ENCODE results near the gene PDIK1L.
"Not testable (repeated sequence)": the region's sequence is repeated elsewhere in the genome, so short reads cannot be mapped to it uniquely, and the experiment has no call there.

PDIK1L gene

DNA sequence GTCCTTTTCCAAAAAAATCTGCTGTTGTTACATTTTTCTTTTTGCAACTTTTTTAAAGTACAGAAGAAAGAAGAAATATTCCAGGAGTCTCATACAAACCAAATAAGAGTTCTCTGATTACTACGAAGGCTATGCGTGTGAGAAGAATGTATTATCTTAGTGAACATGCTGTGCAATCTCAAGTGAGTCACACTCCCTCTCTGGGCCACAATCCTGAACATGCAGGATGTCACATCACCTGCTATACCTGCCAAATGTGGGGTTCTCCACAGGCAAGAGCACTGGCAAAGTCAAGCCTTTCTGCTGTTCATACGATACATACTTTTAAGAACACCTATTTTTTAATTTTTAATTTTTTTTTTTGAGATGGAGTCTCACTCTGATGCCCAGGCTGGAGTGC, 22.5 kb upstream of the PDIK1L start:
- DNase-seq (ENCODE audit: insufficient read length, low spot score) (no peak), FAIRE-seq (no peak)

DNA sequence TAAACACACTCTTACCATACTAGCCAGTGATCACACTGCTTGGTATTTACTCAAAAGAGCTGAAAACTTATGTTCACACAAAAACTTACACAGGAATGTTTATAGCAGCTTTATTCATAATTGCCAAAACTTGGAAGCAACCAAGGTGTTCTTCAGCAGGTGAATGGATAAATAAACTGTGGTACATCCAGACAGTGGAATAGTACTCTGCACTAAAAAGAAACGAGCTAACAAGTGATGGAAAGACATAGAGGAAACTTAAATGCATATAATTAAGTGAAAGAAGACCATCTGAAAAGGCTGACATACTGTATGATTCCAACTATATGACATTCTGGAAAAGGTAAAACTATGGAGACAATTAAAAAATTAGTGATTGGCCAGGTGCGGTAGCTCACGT, 20.7 kb upstream of the PDIK1L start:
- FAIRE-seq (no peak), DNase-seq (ENCODE audit: insufficient read length, low spot score) (no peak)

GRCh38 chr1:26092422-26092821, 19.2 kb upstream of the PDIK1L start:
- DNase-seq (ENCODE audit: insufficient read length, low spot score) (no peak), FAIRE-seq (no peak)

- FAIRE-seq; DNase-seq (ENCODE audit: insufficient read length, low spot score): not testable (repeated sequence)
Measured at GRCh38 chr1:26093569-26093968, 18.1 kb upstream of the PDIK1L start.

- FAIRE-seq (no peak), DNase-seq (ENCODE audit: insufficient read length, low spot score) (no peak)
Measured at GRCh38 chr1:26094076-26094669, 17.5 kb upstream of the PDIK1L start.

DNA sequence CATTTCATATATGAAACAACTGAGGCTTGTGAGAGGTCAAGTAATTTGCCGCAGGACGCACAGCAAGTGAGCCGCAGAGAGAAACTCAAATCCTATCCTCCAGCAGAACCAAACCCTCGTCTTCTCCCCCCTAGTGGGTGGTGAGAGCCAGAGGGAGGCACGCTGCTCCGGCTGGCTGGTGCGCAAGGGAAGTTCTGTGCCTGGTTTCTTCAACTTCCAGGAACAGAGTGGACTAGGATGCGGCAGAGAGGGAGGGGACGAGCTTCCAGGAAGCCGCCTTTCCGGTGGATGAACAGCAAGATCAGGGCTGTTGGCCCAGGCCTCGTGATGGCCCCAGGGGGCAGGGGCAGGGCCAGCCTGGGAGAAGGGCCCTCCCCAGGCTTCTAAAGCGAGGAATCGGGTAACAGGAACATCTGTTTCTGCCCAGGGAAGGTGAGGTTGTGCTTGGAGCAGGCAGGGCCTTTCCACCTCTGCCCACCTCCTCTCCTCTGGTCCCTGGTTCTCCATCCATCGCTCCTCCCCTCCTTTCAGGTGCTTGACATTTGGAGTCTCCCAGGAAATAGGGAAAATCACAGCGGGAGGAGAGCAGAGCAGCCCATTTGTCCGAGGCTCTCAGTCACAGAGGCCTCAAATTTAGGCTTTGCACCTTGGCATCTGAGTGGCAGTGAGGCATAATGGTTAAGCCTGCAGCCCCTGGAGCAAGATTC, 16.8 kb upstream of the PDIK1L start:
- DNase-seq (ENCODE audit: insufficient read length, low spot score) (no peak), FAIRE-seq (no peak)

DNA sequence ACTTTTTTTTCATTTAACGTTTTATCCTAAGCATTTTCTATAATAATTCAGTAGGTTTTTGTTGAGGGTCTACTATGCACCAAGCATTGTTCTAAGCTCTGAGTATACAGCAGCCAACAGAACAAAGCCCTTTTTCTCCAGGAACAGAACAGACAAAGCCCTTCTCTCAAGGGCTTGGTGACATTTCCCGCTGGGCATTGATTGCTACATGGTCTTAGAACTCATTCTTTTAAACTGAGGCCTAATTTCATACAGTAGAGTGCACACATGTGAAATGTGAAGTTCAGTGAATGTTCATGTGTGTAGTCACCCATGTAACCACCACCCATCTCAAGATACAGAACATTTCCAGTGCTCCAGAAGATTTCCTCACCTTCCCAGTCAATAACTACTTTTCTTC, 15.2 kb upstream of the PDIK1L start:
- no peak for DNase-seq (ENCODE audit: insufficient read length, low spot score)
- no peak for FAIRE-seq

DNA sequence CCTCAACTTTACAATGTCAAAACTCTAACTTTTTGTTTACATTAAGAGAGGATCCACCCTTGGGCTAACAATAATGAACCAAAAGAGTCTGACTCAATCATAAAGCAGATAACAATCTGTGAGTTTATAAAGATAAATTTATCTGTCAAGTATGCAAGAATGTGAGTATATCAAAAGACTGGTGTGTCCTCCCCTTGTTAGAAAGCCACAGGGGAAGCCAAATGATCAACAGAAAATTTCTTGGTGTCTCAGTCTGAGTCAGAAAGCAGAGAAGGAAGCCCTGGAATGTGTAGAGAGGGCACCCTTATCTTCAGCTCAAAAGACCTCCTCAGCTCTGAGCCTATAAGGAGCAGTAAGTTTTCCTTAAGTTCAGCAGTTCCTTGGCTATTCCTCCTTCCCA, 13.9 kb upstream of the PDIK1L start:
- DNase-seq (ENCODE audit: insufficient read length, low spot score): no peak
- no peak for FAIRE-seq

DNA sequence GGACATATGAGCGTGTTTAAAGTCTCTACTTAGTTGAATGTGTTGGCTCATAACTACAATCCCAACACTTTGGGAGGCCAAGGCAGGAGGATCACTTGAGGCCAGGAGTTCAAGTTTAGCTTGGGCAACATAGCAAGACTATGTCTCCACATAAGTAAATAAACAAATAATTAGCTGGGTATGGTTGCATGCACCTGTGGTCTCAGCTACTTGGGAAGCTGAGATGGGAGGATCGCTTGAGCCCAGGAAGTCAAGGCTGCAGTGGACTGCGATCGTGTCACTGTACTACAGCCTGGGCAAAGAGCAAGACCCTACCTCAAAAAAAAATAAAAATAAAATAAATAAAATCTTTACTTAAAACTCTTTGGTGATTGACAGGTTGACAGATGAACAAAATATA, 13.0 kb upstream of the PDIK1L start:
- DNase-seq (ENCODE audit: insufficient read length, low spot score) (no peak), FAIRE-seq (no peak)

DNA sequence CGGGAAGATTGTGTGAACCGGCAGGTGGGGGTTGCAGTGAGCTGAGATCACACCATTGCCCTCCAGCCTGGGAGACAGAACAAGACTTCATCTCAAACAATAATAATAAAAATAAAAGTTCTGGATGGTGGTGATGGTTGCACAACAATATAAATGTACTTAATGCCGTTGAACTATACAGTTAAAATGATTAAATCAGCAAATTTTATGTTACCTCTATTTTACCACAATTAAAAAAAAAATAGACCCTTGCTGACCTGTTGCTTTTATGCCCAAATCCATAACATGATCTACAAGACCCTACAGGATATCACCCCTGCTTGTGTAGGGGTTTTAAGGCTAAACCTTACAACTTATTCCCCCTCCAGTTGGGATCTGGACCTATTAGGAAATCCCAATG, 11.8 kb upstream of the PDIK1L start:
- DNase-seq (ENCODE audit: insufficient read length, low spot score) (no peak), FAIRE-seq (no peak)

DNA sequence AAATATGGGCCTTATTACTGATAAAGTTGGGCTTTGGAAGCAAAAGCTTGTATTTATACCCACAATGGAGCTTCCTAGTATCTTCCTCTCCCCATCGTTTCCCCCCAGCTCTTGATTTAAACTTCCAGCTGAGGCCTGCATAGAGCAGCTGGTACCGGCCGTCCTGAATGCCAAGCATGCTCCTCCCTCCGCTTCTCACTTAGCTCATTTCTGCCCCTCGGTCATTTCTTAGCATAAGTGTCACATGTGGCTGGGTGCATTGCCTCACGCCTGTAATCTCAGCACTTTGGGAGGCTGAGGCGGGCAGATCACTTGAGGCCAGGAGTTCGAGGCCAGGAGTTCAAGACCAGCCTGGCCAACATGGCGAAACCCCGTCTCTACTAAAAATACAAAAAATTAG, 11.4 kb upstream of the PDIK1L start:
- not testable (repeated sequence) for DNase-seq (ENCODE audit: insufficient read length, low spot score); FAIRE-seq

GRCh38 chr1:26102119-26102518, 9.5 kb upstream of the PDIK1L start:
- FAIRE-seq (no peak), DNase-seq (ENCODE audit: insufficient read length, low spot score) (no peak)

DNA sequence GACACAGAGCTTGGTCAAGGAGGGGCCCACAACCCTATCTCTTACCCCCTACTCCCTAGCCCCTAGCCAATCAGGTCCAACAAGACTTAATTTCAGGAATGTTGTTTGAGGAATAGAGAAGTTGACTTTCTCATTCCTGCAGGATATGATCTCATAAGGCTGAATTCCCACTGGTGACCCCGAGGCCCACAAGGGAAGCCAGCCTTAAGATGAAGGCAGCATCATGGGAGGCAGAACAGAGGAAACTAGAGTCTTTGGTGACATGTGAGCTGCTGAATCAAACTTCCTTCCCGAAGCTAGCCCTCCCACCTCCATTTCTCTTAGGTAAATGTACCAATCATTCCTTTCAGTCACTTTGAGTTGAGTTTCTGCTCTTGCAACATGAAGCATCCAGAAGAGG, 9.1 kb upstream of the PDIK1L start:
- DNase-seq (ENCODE audit: insufficient read length, low spot score): no peak
- no peak for FAIRE-seq

DNA sequence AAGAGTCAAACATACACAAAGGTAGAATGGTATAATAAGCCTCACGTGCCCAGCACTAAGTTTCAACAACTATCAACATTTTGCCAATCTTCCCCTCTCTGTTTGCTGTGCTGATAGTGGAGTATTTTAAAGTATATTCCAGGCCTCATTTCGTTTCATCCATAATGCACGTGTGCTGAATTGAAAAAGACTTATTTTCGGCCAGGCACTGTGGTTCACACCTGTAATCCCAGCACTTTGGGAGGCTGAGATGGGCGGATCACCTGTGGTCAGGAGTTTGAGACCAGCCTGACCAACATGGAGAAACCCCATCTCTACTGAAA, 6.4 kb upstream of the PDIK1L start:
- not testable (repeated sequence) for FAIRE-seq; DNase-seq (ENCODE audit: insufficient read length, low spot score)

DNA sequence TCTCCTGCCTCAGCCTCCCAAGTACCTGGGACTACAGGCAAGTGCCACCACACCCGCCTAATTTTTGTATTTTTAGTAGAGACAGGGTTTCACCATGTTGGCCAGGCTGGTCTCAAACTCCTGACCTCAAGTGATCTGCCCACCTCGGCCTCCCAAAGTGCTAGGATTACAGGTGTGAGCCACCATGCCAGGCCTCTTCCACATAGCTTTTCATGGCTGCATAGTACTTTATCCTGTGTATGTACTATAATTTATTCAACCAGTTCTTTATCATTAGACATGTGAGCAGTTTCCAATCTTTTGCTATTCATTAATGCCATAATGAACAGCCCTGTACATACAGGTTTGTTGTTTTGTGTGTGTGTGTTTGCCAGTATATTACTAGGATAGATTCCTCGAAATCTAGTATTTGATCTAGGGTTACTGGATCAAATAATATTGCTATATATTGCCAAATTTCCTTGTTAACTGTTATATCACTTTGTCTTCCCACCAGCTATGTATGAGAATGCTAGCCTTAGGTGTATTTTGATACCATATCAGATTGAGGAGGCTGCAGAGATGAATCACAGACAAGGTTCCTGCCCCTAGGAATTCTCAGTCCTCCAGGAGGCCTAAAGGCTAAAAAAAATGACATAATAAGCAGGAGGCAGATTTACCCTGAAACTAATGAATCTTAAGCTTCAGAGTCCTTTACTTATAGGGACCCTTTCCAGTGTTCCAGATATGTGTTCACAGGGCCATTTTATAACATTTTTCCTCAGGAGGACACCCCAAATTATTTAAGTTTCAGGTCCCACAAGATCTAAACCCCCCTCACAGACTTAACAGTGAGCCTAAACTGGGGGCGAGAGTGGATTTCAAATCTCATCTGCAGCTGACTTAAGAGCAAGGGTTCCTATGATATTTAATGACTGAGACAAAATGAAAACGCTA, 2.1 kb upstream of the PDIK1L start:
- FAIRE-seq (no peak), DNase-seq (ENCODE audit: insufficient read length, low spot score) (no peak)

DNA sequence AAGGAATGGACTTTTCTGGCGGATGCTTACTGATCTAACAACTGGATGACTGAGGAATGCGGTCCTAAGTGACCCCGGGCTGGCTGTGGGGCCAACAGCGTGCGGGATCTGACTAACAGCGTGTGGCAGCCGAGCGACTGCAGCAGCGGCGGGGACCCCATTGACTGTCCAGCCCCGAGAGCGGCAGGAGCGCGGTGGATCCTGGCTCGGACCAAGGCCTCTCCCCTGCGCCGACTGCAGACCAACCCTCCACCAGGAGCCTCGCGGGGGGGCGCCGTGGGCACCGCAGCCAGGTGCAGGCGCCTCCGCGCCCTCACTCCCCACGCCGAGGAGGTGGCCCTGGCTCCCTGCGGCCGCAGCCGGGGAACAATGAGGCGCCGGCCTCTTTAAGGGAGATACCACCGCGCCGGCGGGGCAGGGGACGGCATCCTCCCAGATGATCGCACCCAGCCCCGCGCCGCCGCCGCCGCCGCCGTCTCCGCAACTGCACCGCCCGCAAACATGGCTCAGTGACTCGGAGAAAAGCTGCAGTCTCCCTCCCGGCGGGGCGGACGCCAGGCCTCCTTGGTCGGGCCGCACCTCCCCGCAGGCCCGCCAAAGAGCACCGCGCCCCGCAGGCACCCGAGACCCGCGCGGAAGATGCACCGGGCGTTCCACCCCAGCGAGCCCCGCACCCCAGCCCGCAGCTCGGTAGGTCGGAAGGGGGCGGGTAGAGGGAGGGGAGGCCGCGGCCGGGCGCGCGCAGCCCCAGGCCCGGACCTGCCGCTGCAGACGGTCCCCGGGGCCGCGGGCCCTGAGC, 694 bp upstream of the PDIK1L start:
- DNase-seq (ENCODE audit: insufficient read length, low spot score) (no peak), FAIRE-seq (no peak)

DNA sequence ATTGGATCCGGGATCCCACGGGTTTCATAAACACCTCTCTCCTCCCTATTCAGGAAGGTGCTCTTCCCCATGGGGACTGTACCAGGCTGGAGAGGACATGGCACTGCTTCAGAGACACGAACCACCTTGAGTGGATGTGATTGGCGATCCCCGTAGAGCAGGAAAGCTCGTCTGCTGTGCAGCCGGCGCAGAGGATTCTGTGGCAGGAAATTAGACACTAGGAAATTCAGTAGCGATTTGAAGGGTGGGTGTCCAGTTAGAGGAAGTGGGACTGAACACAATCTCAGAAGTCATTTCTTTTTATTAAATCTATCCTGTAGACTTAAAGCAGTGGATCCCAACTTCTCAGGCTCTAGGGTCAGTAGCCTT, 767 bp downstream of the PDIK1L start:
- DNase-seq (ENCODE audit: insufficient read length, low spot score) (no peak), FAIRE-seq (no peak)

DNA sequence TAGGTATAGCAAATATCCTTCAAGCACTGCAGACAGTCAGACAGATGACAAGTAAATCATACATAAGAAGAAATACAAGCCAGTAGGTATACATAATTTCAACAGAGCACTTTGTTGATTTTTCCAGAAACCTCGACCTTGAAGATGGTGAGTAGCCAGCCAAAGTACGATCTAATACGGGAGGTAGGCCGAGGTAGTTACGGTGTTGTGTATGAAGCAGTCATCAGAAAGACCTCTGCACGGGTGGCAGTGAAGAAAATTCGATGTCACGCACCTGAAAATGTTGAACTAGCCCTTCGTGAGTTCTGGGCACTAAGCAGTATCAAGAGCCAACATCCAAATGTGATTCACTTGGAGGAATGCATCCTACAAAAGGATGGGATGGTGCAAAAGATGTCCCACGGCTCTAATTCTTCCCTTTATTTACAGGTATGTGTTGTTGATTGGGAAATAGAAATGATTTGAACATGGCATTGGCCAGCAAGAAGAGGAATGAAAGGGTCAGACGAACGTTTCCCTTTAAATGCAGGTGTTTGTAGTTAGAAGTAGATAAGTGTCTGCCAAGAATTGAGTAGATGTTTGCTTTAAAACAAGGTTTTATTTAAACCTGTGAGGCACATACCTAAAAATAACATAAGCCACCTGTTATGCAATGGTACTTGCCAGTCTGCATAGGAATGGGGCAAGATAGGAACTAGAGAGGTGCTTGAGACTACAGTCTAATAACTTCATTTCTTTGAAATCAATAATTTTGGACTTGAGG, 2.7 kb downstream of the PDIK1L start:
- DNase-seq (ENCODE audit: insufficient read length, low spot score) (no peak), FAIRE-seq (no peak)

DNA sequence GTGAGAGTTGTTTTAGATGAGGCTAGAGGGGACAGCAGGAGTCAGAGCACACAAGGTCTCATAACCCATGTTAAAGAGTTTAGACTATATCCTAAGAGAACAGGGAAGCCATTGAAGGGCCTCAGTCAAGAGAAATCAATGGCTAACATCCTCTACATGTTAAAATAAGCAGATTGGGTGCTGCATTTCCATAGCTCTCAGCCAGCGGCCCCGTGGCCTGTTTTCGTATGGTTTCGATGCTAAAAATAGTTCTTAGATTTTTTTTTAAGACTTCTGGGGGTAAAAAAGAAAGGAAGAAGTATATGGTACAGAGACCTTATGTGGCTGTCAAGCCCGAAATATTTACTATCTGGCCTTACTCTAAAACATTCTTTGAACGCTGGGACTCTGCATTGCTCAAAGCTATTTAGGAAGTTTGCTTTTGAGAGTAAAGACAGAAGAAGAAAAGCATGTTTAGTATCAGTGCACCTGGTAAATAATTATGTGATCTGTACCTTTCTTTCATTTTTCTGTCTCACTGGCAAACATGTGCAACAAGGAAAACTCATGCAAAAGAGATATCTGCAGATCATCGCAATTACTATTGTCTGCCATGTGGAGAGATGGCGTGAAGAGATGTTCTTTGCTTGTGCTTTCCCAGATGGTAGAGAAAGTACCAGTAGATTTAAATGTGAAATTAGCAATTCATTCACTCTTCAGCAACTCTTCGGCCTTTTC, 8.4 kb downstream of the PDIK1L start:
- no peak for FAIRE-seq

More for the DNA sequence above, 8.4 kb downstream of the PDIK1L start:
- no peak for DNase-seq (ENCODE audit: insufficient read length, low spot score)

Data from HTR-8/SVneo (cell line).